Testis (tissue), 5 donors: ENCODE data around the gene SERPINA10. TPM values are rescaled to one million over a fixed set of nuclear protein-coding genes. Genes with fewer than 3 reads are reported as not detected.

Experiments used
- DNase-seq: peaks from one replicate; pipeline ENCODE4 v3.0.0-alpha.2; 2019
- H3K27ac ChIP-seq, 2 donors: fragments of 200-600 bp; sonication (generic); one replicate each; pipeline ENCODE4 v1.5.1; 2019
- H3K27me3 ChIP-seq: fragments of 200-600 bp; sonication (generic); one replicate; pipeline ENCODE4 v1.5.1; 2019
- H3K36me3 ChIP-seq: fragments of 200-600 bp; sonication (generic); one replicate; pipeline ENCODE4 v1.5.1; 2017; ENCODE audit warnings: low read depth; ENCODE audit errors: missing control alignments
- H3K4me1 ChIP-seq: fragments of 200-600 bp; sonication (generic); one replicate; pipeline ENCODE4 v1.5.1; 2019
- H3K4me3 ChIP-seq, 2 donors: fragments of 200-600 bp; sonication (generic); one replicate each; pipeline ENCODE4 v1.5.1; 2017 to 2019
- H3K9me3 ChIP-seq: fragments of 200-600 bp; sonication (generic); one replicate; pipeline ENCODE4 v1.5.1; 2017
- POLR2A ChIP-seq: fragments of 450-650 bp; IDR thresholded peaks from one replicate; pipeline ENCODE4 v1.6.1; 2017; ENCODE audit warnings: antibody characterized with exemption, mild to moderate bottlenecking, moderate library complexity
- WGBS, 2 donors: methylation state at CpG; one replicate each; pipeline ENCODE4 v1.1.5; 2018; 5-methylcytosine and 5-hydroxymethylcytosine counted together
- intact Hi-C: fragments of 100-400 bp; cut with DNase I; formaldehyde crosslinking; loops from one replicate; pipeline ENCODE4 v1.15.1; 2023; ENCODE audit warnings: low total_unique reads
- long read RNA-seq, 2 donors: transcript quantifications; one replicate each; lab custom pipeline, GENCODE V29; 2026
- polyA plus RNA-seq: library from polyadenylated mRNA; stranded (reverse); fragments of 350-450 nt; fragmentation: Illumina TruSeq; extraction: RNeasy Lipid Tissue Mini Kit (QIAGEN cat#74804); gene quantifications from one replicate; pipeline ENCODE4 v1.2.3, GENCODE V29; 2014; ENCODE audit warnings: low read depth, low replicate concordance; ENCODE audit not compliant: insufficient read depth
- total RNA-seq, 2 donors: library from RNA; depleted of rRNA; stranded (reverse); fragments of >200 nt; gene quantifications; one replicate each; pipeline ENCODE4 v1.2.3, GENCODE V29; 2016
- TF ChIP-seq, protein P1 (sequence below), 3 experiments: fragments of 450-650 bp in 2 of 3; fragments of 200-600 bp in 1 of 3; sonication (generic) in 1 of 3; IDR thresholded peaks; one replicate each; pipeline ENCODE4 v1.5.1; 2016 to 2019; ENCODE audit warnings: antibody characterized with exemption in 3 of 3, mild to moderate bottlenecking in 2 of 3, moderate library complexity in 1 of 3

The SERPINA10 gene, protein sequence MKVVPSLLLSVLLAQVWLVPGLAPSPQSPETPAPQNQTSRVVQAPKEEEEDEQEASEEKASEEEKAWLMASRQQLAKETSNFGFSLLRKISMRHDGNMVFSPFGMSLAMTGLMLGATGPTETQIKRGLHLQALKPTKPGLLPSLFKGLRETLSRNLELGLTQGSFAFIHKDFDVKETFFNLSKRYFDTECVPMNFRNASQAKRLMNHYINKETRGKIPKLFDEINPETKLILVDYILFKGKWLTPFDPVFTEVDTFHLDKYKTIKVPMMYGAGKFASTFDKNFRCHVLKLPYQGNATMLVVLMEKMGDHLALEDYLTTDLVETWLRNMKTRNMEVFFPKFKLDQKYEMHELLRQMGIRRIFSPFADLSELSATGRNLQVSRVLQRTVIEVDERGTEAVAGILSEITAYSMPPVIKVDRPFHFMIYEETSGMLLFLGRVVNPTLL
- total RNA-seq = not detected
- not detected for polyA plus RNA-seq
- long read RNA-seq, donor 1 = 0 reads
- long read RNA-seq, donor 2 = 0 reads

GRCh38 chr14:94292872-94293577 lies at the start of gene SERPINA10:
TSS of gene SERPINA10 (minus strand) at chr14:94293268. CDS start at chr14:94290593, 2,675 bp downstream.
- no peak for DNase-seq
- Histone ChIP-seq H3K27me3 (no peaks in the 10 kb centered on the region), H3K27ac (no peak within 1 kb of the TSS), H3K4me3 (no peak within 1 kb of the TSS), H3K9me3 (no peaks in the 10 kb centered on the region), H3K4me1 (peaks cover 5% of the 10 kb centered on the region), H3K36me3 (no peaks in the 10 kb centered on the region)
- intact Hi-C loops = no loop called here
- 77 to 83% methylated on average over 10 of the region's 10 CpGs for WGBS, 2 donors
- no peak for TF ChIP-seq POLR2A
- TF ChIP-seq, protein P1, sequence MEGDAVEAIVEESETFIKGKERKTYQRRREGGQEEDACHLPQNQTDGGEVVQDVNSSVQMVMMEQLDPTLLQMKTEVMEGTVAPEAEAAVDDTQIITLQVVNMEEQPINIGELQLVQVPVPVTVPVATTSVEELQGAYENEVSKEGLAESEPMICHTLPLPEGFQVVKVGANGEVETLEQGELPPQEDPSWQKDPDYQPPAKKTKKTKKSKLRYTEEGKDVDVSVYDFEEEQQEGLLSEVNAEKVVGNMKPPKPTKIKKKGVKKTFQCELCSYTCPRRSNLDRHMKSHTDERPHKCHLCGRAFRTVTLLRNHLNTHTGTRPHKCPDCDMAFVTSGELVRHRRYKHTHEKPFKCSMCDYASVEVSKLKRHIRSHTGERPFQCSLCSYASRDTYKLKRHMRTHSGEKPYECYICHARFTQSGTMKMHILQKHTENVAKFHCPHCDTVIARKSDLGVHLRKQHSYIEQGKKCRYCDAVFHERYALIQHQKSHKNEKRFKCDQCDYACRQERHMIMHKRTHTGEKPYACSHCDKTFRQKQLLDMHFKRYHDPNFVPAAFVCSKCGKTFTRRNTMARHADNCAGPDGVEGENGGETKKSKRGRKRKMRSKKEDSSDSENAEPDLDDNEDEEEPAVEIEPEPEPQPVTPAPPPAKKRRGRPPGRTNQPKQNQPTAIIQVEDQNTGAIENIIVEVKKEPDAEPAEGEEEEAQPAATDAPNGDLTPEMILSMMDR (IDR thresholded peaks at IDR 0.05) = no peak

GRCh38 chr14:94342334-94342934 lies 49.4 kb upstream of the SERPINA10 start:
- 59 to 60% methylated on average over 2 of the region's 2 CpGs for WGBS, 2 donors

DNA sequence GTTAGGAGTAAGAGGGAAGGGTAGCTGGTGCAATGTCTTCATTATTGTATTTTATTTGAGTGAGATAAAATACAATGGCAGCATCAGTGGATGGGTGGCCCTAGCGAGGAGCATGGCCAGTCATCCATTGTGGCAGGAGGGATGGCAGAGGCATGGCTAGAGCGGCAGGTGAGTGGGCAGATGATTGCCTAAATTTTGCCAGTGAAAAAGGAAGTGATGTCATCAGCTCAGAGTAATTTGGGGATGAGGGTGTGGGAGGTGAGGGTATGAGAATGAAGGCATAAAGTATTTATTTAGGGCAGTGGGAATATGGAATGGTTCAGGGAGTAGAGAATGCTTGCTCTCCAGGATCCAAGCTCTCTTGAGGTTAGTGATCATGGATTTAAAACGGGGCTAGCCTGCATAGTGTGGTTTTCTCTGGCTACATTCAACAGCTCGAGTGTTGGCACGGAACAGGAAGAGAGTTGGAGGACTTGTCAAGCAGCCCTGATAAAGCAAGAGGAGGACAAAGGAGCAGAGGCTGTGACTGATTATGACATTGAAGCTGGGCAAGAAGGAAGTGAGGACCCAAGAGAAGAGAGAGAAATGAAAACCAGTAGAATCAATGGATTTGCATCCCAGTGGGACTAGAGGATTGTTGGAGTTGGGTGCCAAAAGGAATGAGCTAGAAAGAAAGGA lies 48.7 kb upstream of the SERPINA10 start:
- Histone ChIP-seq H3K9me3 (no peaks in the 10 kb centered on the region), H3K27ac (no peak overlapping the region), H3K36me3 (no peaks in the 10 kb centered on the region), H3K4me3 (no peak overlapping the region), H3K27me3 (no peaks in the 10 kb centered on the region), H3K4me1 (no peaks in the 10 kb centered on the region)
- 69 to 77% methylated on average over 5 of the region's 5 CpGs for WGBS, 2 donors
- DNase-seq = no peak
- TF ChIP-seq POLR2A = no peak
- TF ChIP-seq, protein P1 (IDR thresholded peaks at IDR 0.05) = no peak
- intact Hi-C loops = no loop called here

More at GRCh38 chr14:94342334-94342934, 49.4 kb upstream of the SERPINA10 start:
- H3K27ac ChIP-seq = no peak overlapping the region
- TF ChIP-seq, protein P1 (IDR thresholded peaks at IDR 0.05) = no peak
- no peak for TF ChIP-seq POLR2A
- intact Hi-C loops = no loop called here
- H3K27me3 ChIP-seq = no peaks in the 10 kb centered on the region
- no peak overlapping the region for H3K4me3 ChIP-seq
- peak; percentile 89 for DNase-seq
- no peaks in the 10 kb centered on the region for H3K4me1 ChIP-seq
- H3K9me3 ChIP-seq = no peaks in the 10 kb centered on the region
- no peaks in the 10 kb centered on the region for H3K36me3 ChIP-seq

- Histone ChIP-seq H3K27me3 (no peaks in the 10 kb centered on the region), H3K27ac (no peak overlapping the region), H3K4me1 (no peaks in the 10 kb centered on the region), H3K36me3 (no peaks in the 10 kb centered on the region), H3K4me3 (no peak overlapping the region), H3K9me3 (no peaks in the 10 kb centered on the region)
- intact Hi-C loops = no loop called here
- no peak for DNase-seq
- no peak for TF ChIP-seq POLR2A
- TF ChIP-seq, protein P1 (IDR thresholded peaks at IDR 0.05) = no peak
These were observed 47.5 kb upstream of the SERPINA10 start for GRCh38 chr14:94340533-94340932.
